GM19324 (cell line): ENCODE results near the gene NLGN4Y.

ENCODE experiments used
- ATAC-seq: cut with Tn5 transposase; IDR thresholded peaks from one replicate; pipeline ENCODE4 v1.9.1; 2021; ENCODE audit warnings: mild to moderate bottlenecking, moderate library complexity; ENCODE audit not compliant: unreplicated experiment, low FRiP score

NLGN4Y gene

DNA sequence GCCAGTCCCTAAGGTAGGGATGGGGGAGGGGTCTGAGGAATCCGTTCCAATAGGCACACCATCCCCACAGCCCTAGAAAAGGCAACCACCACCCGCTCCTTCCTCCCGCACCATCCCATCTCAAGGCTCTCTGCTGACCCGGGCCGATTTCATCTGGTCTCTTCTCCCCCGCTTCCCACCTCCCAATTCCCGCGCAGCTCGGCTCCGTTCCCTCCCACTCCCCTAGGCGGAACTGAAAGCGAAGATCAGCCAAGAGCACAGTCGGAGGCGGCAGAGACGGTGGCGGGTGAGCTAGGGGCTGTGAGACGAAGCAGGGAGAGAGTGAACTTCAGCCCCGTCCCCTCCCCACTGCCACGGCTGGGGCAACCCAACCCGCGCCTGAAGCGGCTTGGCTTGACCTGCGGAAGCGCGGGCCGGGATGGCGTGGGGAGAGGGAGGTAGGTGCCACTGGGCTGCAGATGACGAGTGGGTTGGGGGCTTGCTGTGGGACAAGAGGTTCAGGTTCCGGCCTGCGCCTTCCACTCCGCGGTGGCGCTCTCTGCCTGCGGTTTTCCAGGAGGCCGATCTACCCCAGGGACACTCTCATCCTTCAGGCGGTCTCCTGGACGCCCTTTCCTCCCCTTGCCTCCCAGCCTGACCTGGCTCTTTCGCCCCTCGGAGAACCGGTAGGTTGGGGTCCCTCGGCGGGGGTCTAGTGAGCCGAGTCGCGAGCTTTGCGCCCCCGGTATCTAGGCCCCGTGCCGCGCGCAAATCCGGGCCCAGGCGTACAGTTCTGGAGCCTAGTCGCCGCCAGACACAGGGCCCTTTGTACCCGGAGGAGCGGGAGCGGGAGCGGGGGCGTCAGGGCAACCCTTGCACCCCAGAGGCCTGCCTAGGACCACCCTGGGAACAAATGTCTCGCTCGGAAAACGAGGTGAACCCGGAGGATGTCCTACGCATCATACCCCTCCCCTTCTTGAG, at the start of gene NLGN4Y:
TSS of gene NLGN4Y (plus strand) at position 258 of the 960 bp plus-strand sequence. CDS start 97,591 bp downstream, outside the sequence.
- ATAC-seq = no peak

DNA sequence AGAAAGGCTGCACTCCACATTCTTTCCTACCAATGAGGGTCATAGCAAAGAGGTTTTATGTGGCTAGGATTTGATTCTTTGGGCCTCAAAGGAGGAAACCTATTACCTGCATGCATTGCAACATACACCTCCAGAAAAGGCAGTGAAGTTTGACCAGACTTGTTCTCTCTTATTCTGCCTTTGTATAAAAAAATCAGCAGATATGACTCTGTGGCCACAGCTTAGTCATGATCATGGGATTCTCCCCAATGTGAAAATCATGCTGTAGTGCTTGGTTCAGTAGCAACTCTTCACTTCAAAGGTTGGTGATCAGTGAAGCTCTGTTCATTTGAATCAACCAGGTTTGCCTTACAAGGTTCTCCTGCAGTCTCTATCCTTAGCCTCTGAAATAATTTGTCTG, 38.4 kb upstream of the NLGN4Y start:
- ATAC-seq = no peak

GRCh38 chrY:14490226-14490625, 34.1 kb upstream of the NLGN4Y start:
- ATAC-seq = no peak

DNA sequence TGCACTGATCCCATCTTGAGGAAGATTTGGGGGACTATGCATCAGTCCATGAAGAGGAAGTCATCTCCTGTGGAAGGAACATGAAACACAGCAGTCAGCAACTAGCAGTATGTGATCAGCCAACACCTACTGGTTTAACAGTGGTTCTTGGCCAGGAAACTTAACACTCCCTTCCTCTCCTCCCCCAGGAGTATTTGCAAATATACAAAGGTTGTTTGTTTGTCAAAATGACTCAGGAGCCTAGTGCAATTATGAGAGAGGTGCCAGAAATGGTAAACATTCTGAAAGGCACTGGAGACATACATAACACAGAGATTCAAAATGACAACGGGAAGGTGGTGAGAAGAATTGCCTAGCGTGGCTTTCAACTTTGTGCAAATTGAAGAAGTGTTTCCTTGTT, 26.3 kb upstream of the NLGN4Y start:
- ATAC-seq = no peak

- ATAC-seq = no peak
Observed at GRCh38 chrY:14504592-14504991, 19.7 kb upstream of the NLGN4Y start.

DNA sequence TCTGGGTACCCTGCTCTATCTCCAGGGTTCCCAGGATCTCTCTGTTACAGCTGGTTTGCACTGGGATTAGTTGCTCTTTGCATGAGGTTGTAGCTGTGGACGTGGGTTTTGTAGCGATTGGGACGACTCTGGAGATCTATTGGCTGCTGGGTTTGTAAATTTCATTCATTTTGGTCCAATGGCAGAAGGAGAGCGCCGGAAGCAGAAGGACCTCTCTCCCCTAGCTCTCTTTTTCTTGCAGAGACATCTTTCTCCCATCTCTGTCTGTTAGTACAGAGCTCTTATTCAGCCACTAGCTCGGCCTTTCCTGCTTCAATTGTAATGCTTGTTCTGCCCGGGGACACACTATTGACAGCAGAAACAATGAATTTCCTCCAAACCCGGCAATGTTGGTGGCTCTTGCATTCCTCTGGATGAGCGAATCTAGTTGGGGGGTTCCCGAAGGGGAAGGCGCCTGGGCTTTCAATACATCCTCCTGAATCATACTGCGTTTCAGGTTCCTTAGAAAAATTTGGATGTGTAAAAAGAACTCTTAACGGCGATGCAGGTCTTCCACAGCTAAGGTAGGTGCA, 1.9 kb upstream of the NLGN4Y start:
- ATAC-seq = no peak

DNA sequence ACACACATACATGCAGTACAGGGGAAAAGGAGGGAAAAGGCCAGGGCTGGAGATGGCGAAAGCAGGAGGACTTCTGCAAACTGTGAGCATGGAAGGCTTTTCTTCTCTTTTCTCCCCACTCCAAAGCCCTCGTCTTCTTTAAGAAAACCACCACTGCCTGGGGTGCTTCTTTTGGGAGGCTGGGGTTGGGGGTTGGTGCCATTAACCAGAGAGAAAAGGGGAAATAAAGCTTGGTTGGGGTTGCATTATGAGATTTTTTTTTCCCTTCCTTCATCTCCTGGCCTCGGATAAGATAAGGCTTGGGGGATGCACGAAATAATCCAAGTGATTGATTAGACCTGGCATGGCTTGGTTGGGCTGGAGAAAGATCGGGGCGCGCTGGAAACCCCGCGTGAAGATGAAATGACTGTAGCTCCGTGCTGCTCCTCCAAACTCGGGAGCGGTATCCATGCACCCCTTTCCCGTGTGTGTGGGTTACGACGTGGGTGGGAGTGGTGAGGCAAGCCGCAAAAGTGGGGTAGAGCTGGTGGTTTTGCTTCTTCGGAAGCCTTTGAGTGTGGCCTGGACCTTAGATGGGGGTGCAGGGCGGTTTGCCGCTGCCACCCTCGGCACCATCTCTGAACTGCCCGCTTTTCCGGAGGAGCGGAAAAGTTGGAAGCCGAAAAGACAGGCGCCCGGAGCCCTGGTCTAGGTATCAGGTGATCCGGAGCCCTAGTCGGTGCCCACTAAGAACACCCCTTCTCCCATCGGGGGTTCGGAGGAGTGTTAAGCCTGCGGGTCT, 648 bp upstream of the NLGN4Y start:
- no peak for ATAC-seq

- ATAC-seq = no peak
Observed at GRCh38 chrY:14525315-14525714, 986 bp downstream of the NLGN4Y start.

GRCh38 chrY:14528361-14528760, 4.0 kb downstream of the NLGN4Y start:
- ATAC-seq = no peak

DNA sequence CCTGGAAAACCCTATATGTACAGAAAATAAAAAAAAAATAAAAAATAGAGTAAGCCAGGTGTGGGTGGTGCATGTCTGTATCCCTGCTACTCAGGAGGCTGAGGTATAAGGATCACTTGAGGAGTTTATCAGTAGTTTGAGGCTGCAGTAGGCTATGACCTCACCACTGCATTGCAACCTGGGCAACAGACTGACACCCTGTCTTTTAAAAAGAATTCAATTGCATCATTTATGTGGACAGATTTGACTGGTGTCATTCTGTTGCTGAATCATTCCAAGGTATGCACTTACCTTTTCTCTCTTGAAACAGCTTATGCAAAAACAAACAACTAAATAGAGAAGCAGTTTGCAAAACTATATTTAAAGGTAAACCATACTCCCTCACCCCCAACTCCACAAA, 12.4 kb downstream of the NLGN4Y start:
- no peak for ATAC-seq

GRCh38 chrY:14543506-14543905, 19.2 kb downstream of the NLGN4Y start:
- no peak for ATAC-seq

GRCh38 chrY:14581294-14581693, 57.0 kb downstream of the NLGN4Y start:
- no peak for ATAC-seq

DNA sequence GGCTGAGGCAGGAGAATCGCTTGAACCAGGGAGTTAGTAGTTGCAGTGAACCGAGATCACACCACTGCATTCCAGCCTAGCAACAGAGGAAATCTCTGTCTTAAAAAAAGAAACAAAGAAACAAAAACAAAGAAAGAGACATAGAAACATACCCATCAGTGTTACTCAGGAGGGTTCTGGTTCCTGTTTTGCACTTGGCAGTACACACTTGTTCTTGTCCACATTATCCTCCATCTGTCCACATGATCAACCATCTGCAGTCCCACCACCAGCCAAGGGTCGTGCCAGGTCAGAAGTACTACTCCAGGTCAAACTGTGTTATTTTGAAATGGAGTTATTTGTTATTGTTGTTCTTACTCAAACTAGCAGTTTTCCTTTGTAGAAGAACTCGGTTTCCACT, 62.4 kb downstream of the NLGN4Y start:
- ATAC-seq = no peak

GRCh38 chrY:14601372-14601771, 77.0 kb downstream of the NLGN4Y start:
- no peak for ATAC-seq

- ATAC-seq = no peak
Observed at GRCh38 chrY:14617625-14618024, 93.3 kb downstream of the NLGN4Y start.

DNA sequence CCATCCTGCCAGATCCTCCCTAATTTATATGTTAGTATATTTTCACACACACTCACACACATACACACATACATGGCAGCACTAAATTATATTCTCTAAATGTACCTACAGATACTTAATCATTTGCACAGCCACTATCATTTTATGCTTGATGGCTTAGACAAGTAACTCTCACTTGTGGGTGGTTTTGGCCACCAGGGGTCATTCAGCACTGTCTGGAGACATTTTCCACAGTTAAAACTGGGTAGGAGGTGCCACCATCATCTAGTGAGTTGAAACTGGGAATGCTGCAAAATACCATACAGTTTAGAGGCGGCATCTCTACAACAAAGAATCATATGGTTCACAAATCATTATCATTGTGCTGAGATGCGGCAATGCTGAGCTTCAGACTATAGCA, 94.2 kb downstream of the NLGN4Y start:
- no peak for ATAC-seq

GRCh38 chrY:14628208-14628607, 103.9 kb downstream of the NLGN4Y start:
- no peak for ATAC-seq

DNA sequence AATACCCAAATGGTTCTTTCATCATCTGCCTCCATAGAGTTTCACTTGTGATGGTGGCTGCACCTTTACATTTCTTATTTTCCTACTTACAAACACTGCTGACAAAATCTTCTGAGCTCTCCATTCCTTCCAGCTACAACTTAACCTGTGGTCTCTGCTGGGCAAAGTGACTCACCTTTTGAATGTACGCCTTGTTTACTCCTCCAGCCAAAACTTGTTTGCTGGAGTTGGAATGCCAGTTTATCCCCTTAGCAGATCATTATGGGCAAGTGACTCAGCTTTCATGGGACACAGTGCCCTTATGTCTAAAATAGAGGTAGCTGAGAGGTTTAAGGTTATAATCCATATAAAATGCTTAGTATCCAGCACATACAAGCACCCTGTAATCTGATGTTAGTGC, 107.3 kb downstream of the NLGN4Y start:
- no peak for ATAC-seq

GRCh38 chrY:14633718-14634117, 109.4 kb downstream of the NLGN4Y start:
- ATAC-seq = no peak

DNA sequence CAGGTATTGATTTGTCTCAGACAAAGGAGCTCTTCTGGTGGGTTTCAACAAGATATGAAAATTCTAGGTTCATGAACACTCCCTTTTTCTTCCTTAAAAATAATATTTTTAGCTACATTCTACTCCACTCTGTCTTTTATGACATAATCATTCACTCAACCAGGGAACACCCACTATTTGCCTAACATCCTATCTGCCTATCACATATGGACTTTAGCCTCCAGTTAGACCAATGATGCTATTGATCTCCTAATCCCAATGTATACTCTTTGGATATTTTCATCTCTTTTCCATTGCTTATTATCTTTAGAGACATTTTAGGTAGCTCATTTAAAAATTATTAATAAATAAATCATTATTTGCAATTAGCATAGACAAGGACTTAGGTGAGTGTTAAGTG, 110.6 kb downstream of the NLGN4Y start:
- ATAC-seq = no peak

- ATAC-seq = no peak
Observed at GRCh38 chrY:14637551-14637950, 113.2 kb downstream of the NLGN4Y start.
